Activated naive CD4-positive, alpha-beta T cell treated with anti-CD3 and anti-CD28 coated beads, Interleukin-2, amount 10 ng/mL, durations not matched to agents 7 days and 5 days (primary cell): ENCODE results near the gene DLEC1.
"Not testable (repeated sequence)": the region's sequence is repeated elsewhere in the genome, so short reads cannot be mapped to it uniquely, and the experiment has no call there.

Experiments used
- CTCF ChIA-PET: fragments of 350-600 bp; sonication (Branson Sonifier 250); formaldehyde crosslinking; loops from one replicate; lab custom pipeline; 2021; ENCODE audit warnings: antibody characterized with exemption; lab: Charles Lee
- DNase-seq: peaks from one replicate; pipeline ENCODE4 v3.0.0-alpha.2; 2020
- H3K27ac Mint-ChIP-seq: one replicate; pipeline ENCODE4 v1.8.0; 2021; ENCODE audit warnings: mild to moderate bottlenecking, moderate library complexity, mixed read lengths
- H3K27me3 Mint-ChIP-seq: one replicate; pipeline ENCODE4 v1.8.0; 2021; ENCODE audit warnings: mild to moderate bottlenecking, mixed read lengths
- H3K36me3 Mint-ChIP-seq: one replicate; pipeline ENCODE4 v1.8.0; 2021; ENCODE audit warnings: mixed read lengths
- H3K4me1 Mint-ChIP-seq: one replicate; pipeline ENCODE4 v1.8.0; 2021; ENCODE audit warnings: mixed read lengths
- H3K4me3 Mint-ChIP-seq: one replicate; pipeline ENCODE4 v1.8.0; 2021; ENCODE audit warnings: mild to moderate bottlenecking, moderate library complexity, mixed read lengths
- H3K9me3 Mint-ChIP-seq: one replicate; pipeline ENCODE4 v1.8.0; 2021; ENCODE audit warnings: mixed read lengths

DLEC1 gene

GRCh38 chr3:38030126-38031021, 8.6 kb upstream of the DLEC1 start:
- H3K4me3 Mint-ChIP-seq = peak overlapping the region; percentile 37
- H3K36me3 Mint-ChIP-seq = peaks cover 8% of the 10 kb centered on the region
- CTCF ChIA-PET = no interaction called here
- H3K4me1 Mint-ChIP-seq = peaks cover 44% of the 10 kb centered on the region
- no peaks in the 10 kb centered on the region for H3K9me3 Mint-ChIP-seq
- no peak overlapping the region for H3K27ac Mint-ChIP-seq
- H3K27me3 Mint-ChIP-seq = peaks cover 71% of the 10 kb centered on the region
- DNase-seq = no peak

- H3K36me3 Mint-ChIP-seq = peaks cover 6% of the 10 kb centered on the region
- H3K9me3 Mint-ChIP-seq = no peaks in the 10 kb centered on the region
- CTCF ChIA-PET = no interaction called here
- H3K4me1 Mint-ChIP-seq = peaks cover 39% of the 10 kb centered on the region
- peak; percentile 50 for DNase-seq
- H3K4me3 Mint-ChIP-seq = peak overlapping the region; percentile 1
- peaks cover 71% of the 10 kb centered on the region for H3K27me3 Mint-ChIP-seq
- H3K27ac Mint-ChIP-seq = no peak overlapping the region
Observed at GRCh38 chr3:38031022-38031994, 7.7 kb upstream of the DLEC1 start.

GRCh38 chr3:38032328-38032865, 6.6 kb upstream of the DLEC1 start:
- Mint-ChIP-seq H3K27me3 (peaks cover 66% of the 10 kb centered on the region), H3K4me3 (no peak overlapping the region), H3K27ac (no peak overlapping the region), H3K36me3 (peaks cover 10% of the 10 kb centered on the region), H3K9me3 (no peaks in the 10 kb centered on the region), H3K4me1 (peaks cover 47% of the 10 kb centered on the region)
- CTCF ChIA-PET = no interaction called here
- DNase-seq = no peak

GRCh38 chr3:38033586-38033985, 5.4 kb upstream of the DLEC1 start:
- H3K4me3 Mint-ChIP-seq, H3K9me3 Mint-ChIP-seq, DNase-seq, H3K27ac Mint-ChIP-seq, CTCF ChIA-PET: not testable (repeated sequence)
- H3K4me1 Mint-ChIP-seq = peaks cover 54% of the 10 kb centered on the region
- H3K36me3 Mint-ChIP-seq = peaks cover 14% of the 10 kb centered on the region
- peaks cover 54% of the 10 kb centered on the region for H3K27me3 Mint-ChIP-seq

GRCh38 chr3:38034335-38034734, 4.7 kb upstream of the DLEC1 start:
- H3K27me3 Mint-ChIP-seq = peaks cover 46% of the 10 kb centered on the region
- not testable (repeated sequence) for H3K4me3 Mint-ChIP-seq, DNase-seq, H3K27ac Mint-ChIP-seq, H3K9me3 Mint-ChIP-seq
- H3K36me3 Mint-ChIP-seq = peaks cover 15% of the 10 kb centered on the region
- peaks cover 61% of the 10 kb centered on the region for H3K4me1 Mint-ChIP-seq
- CTCF ChIA-PET = interaction anchor here (1.0 kb wide), 1 partner anchor 96 kb away, joined by 3 read pairs; no protein-coding TSS in a partner anchor

GRCh38 chr3:38036286-38036685, 2.7 kb upstream of the DLEC1 start:
- peaks cover 29% of the 10 kb centered on the region for H3K27me3 Mint-ChIP-seq
- CTCF ChIA-PET = no interaction called here
- H3K27ac Mint-ChIP-seq = no peak overlapping the region
- H3K4me1 Mint-ChIP-seq = peaks cover 60% of the 10 kb centered on the region
- peaks cover 10% of the 10 kb centered on the region for H3K9me3 Mint-ChIP-seq
- H3K4me3 Mint-ChIP-seq = no peak overlapping the region
- peaks cover 15% of the 10 kb centered on the region for H3K36me3 Mint-ChIP-seq
- DNase-seq = no peak

GRCh38 chr3:38036906-38037305, 2.1 kb upstream of the DLEC1 start:
- DNase-seq = no peak
- CTCF ChIA-PET = interaction anchor here (1.5 kb wide), 1 partner anchor 40 kb away, joined by 5 read pairs; no protein-coding TSS in a partner anchor
- no peak overlapping the region for H3K4me3 Mint-ChIP-seq
- H3K9me3 Mint-ChIP-seq = peaks cover 10% of the 10 kb centered on the region
- peaks cover 23% of the 10 kb centered on the region for H3K27me3 Mint-ChIP-seq
- H3K27ac Mint-ChIP-seq = no peak overlapping the region
- peaks cover 15% of the 10 kb centered on the region for H3K36me3 Mint-ChIP-seq
- H3K4me1 Mint-ChIP-seq = peaks cover 53% of the 10 kb centered on the region

GRCh38 chr3:38038447-38038911, 529 bp upstream of the DLEC1 start:
- CTCF ChIA-PET = interaction anchor here (0.7 to 1.8 kb wide), 6 partner anchors 9 to 132 kb away, joined by 3 to 7 read pairs (median 4); partner anchors contain the start of gene PLCD1
- H3K9me3 Mint-ChIP-seq = peaks cover 10% of the 10 kb centered on the region

GRCh38 chr3:38039899-38040261, 872 bp downstream of the DLEC1 start:
- CTCF ChIA-PET = interaction anchor here (0.8 to 1.8 kb wide), 5 partner anchors 12 to 457 kb away, joined by 3 to 7 read pairs (median 4); no protein-coding TSS in a partner anchor
- Mint-ChIP-seq H3K4me1 (peaks cover 41% of the 10 kb centered on the region), H3K27me3 (peaks cover 1% of the 10 kb centered on the region), H3K9me3 (peaks cover 10% of the 10 kb centered on the region), H3K4me3 (peak overlapping the region; percentile 60), H3K27ac (peak overlapping the region; percentile 98), H3K36me3 (peaks cover 13% of the 10 kb centered on the region)
- peak; percentile 78 for DNase-seq

More at GRCh38 chr3:38038447-38038911, 529 bp upstream of the DLEC1 start:
- DNase-seq = peak; percentile 58
- peaks cover 14% of the 10 kb centered on the region for H3K36me3 Mint-ChIP-seq
- peak overlapping the region; percentile 98 for H3K27ac Mint-ChIP-seq
- H3K4me3 Mint-ChIP-seq = peak overlapping the region; percentile 60
- peaks cover 42% of the 10 kb centered on the region for H3K4me1 Mint-ChIP-seq
- H3K27me3 Mint-ChIP-seq = peaks cover 12% of the 10 kb centered on the region

GRCh38 chr3:38040401-38040800, 1.4 kb downstream of the DLEC1 start:
- peaks cover 6% of the 10 kb centered on the region for H3K27me3 Mint-ChIP-seq
- no peak for DNase-seq
- peak overlapping the region; percentile 60 for H3K4me3 Mint-ChIP-seq
- H3K27ac Mint-ChIP-seq = peak overlapping the region; percentile 98
- peaks cover 13% of the 10 kb centered on the region for H3K36me3 Mint-ChIP-seq
- H3K9me3 Mint-ChIP-seq = peaks cover 10% of the 10 kb centered on the region
- CTCF ChIA-PET = interaction anchor here (1.0 to 1.8 kb wide), 3 partner anchors 12 to 44 kb away, joined by 4 to 7 read pairs (median 5); no protein-coding TSS in a partner anchor
- H3K4me1 Mint-ChIP-seq = peaks cover 41% of the 10 kb centered on the region

GRCh38 chr3:38043486-38043885, 4.5 kb downstream of the DLEC1 start:
- H3K27ac Mint-ChIP-seq = no peak overlapping the region
- H3K9me3 Mint-ChIP-seq = peaks cover 2% of the 10 kb centered on the region
- peaks cover 21% of the 10 kb centered on the region for H3K4me1 Mint-ChIP-seq
- H3K4me3 Mint-ChIP-seq = no peak overlapping the region
- no peak for DNase-seq
- peaks cover 5% of the 10 kb centered on the region for H3K36me3 Mint-ChIP-seq
- H3K27me3 Mint-ChIP-seq = peaks cover 7% of the 10 kb centered on the region
- CTCF ChIA-PET = no interaction called here

- H3K36me3 Mint-ChIP-seq = peaks cover 3% of the 10 kb centered on the region
- H3K4me1 Mint-ChIP-seq = no peaks in the 10 kb centered on the region
- no peak overlapping the region for H3K27ac Mint-ChIP-seq
- CTCF ChIA-PET = interaction anchor here (1.1 kb wide), 1 partner anchor 44 kb away, joined by 4 read pairs; no protein-coding TSS in a partner anchor
- peaks cover 7% of the 10 kb centered on the region for H3K27me3 Mint-ChIP-seq
- no peak for DNase-seq
- H3K4me3 Mint-ChIP-seq = no peak overlapping the region
- H3K9me3 Mint-ChIP-seq = no peaks in the 10 kb centered on the region
Observed at GRCh38 chr3:38046027-38046426, 7.0 kb downstream of the DLEC1 start.

GRCh38 chr3:38046821-38047220, 7.8 kb downstream of the DLEC1 start:
- H3K4me3 Mint-ChIP-seq = no peak overlapping the region
- H3K4me1 Mint-ChIP-seq = no peaks in the 10 kb centered on the region
- no peak overlapping the region for H3K27ac Mint-ChIP-seq
- CTCF ChIA-PET = no interaction called here
- H3K27me3 Mint-ChIP-seq = peaks cover 7% of the 10 kb centered on the region
- no peaks in the 10 kb centered on the region for H3K9me3 Mint-ChIP-seq
- H3K36me3 Mint-ChIP-seq = peaks cover 3% of the 10 kb centered on the region
- no peak for DNase-seq
